22Rv1 (cell line): ENCODE results near the gene NRM.

Source experiments
- ZFX ChIP-seq: fragments of 450-650 bp; IDR thresholded peaks from 2 replicates; pipeline ENCODE4 v1.6.1; 2017; ENCODE audit warnings: antibody characterized with exemption, borderline replicate concordance
- TF ChIP-seq, protein P1 (sequence below): fragments of 450-650 bp; IDR thresholded peaks from 2 replicates; pipeline ENCODE4 v1.5.1; 2017; ENCODE audit warnings: mild to moderate bottlenecking

GRCh38 chr6:30664994-30665767 lies 25.6 kb downstream of the NRM start:
- TF ChIP-seq, protein P1, sequence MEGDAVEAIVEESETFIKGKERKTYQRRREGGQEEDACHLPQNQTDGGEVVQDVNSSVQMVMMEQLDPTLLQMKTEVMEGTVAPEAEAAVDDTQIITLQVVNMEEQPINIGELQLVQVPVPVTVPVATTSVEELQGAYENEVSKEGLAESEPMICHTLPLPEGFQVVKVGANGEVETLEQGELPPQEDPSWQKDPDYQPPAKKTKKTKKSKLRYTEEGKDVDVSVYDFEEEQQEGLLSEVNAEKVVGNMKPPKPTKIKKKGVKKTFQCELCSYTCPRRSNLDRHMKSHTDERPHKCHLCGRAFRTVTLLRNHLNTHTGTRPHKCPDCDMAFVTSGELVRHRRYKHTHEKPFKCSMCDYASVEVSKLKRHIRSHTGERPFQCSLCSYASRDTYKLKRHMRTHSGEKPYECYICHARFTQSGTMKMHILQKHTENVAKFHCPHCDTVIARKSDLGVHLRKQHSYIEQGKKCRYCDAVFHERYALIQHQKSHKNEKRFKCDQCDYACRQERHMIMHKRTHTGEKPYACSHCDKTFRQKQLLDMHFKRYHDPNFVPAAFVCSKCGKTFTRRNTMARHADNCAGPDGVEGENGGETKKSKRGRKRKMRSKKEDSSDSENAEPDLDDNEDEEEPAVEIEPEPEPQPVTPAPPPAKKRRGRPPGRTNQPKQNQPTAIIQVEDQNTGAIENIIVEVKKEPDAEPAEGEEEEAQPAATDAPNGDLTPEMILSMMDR: no peak
- TF ChIP-seq ZFX: no peak
